Stimulated activated CD8-positive, alpha-beta memory T cell treated with anti-CD3 and anti-CD28 coated beads, Interleukin-4, amount 100 ng/mL, for 24 hours (primary cell): Measurements from ENCODE around the gene UBE2N.

Source experiments
- DNase-seq: peaks from one replicate; pipeline ENCODE4 v3.0.0-alpha.2; 2020; ENCODE audit warnings: low read depth

The UBE2N gene

DNA sequence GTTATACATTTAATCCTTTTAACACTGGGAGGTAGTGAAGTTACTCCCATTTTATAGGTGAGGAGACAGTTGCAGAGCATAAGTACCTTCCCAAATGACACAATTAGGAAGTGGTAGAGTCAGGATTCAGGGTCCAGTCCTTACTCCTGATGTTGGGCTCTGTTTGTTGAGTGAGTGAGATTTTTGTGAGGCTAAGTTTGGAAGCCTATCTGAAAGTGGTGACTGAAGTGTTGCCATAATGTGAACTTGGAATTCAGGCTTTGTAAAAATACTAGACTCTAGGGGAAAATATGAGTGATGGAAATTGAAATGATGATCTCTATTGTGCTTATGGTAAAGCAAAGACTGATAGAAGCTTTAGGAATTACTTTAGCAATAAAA, 61.8 kb downstream of the UBE2N start:
- DNase-seq: no peak

DNA sequence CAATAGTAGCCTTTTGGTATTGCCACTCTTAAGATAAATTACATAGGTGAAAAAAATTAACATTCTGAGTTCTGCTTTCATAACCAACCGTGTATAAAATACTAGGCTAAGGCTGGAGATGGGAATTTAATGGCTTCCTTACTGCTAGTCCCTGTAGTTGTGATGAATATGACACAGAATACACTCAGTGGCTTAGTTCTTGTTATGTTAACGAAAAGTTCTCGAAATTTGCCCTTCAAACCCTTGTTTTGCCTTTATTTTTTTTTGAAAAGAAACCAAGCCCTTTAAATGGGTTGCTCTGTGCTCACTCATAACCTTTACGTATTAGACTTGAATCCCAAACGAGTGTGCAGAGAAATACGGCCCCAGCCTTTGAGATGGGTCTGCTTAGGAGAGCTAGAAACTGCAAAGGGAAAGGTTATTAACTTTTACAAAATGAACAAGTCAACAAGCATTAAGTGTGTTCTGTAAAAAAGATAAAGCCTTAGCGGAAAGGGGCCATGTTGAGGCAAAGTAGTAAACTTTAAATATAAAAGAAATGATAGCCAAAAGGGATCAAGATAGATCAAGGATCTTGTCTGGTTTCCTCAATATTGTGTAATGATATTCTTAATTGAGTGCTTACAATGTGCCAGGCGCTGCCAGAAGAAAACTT, 62.3 kb downstream of the UBE2N start:
- no peak for DNase-seq

DNA sequence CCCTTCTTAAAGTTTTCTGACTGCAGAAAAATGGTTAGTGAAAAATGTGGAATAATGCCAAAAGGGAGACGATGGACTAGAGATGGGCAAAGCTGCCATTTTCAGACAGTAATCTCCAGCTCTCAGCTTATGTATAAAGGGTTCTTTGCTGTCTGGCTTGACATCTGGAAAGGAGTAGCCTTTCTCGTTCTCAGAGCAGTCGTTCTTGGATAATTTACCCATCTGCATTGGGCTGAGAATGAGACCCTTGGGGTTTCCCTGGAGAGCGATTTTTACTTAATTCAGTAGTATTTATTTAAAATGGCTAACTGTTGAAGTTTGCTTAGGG, 62.8 kb downstream of the UBE2N start:
- DNase-seq: no peak

DNA sequence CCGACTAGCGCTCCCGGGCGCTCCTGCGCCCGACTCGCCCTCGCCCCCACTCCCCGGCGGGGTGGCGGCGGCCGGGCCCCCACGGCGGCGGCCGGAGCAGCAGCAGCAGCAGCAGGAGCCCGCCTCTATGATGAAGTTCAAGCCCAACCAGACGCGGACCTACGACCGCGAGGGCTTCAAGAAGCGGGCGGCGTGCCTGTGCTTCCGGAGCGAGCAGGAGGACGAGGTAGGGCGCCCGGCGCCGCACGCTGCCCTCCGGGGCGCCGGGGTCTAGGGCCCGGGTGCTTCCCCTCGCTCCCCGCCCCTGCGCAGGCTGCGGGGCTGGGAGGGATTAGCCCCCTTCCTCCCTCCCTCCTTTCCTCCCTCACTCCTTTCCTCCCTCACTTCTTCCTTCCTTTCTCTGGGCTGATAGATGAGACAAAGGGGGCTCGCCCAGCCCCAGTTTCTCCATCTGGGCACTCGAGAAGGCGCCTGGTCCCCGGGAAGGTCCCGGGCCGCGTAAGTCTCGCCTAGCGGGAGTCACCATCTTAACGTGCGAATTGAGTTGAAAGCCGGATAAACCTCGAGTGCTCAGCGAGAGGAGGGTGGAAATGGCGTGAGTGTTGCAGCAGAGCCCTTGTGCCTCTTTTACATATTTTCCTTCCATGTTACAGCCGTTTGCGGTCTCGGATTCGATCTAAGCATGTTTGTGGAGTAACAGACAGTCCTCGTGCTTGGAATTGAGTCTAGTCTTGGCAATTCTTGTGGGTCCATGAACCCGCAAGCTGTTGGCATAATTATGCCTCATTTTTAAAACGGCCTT, 63.4 kb downstream of the UBE2N start:
- DNase-seq: peak; percentile 32

DNA sequence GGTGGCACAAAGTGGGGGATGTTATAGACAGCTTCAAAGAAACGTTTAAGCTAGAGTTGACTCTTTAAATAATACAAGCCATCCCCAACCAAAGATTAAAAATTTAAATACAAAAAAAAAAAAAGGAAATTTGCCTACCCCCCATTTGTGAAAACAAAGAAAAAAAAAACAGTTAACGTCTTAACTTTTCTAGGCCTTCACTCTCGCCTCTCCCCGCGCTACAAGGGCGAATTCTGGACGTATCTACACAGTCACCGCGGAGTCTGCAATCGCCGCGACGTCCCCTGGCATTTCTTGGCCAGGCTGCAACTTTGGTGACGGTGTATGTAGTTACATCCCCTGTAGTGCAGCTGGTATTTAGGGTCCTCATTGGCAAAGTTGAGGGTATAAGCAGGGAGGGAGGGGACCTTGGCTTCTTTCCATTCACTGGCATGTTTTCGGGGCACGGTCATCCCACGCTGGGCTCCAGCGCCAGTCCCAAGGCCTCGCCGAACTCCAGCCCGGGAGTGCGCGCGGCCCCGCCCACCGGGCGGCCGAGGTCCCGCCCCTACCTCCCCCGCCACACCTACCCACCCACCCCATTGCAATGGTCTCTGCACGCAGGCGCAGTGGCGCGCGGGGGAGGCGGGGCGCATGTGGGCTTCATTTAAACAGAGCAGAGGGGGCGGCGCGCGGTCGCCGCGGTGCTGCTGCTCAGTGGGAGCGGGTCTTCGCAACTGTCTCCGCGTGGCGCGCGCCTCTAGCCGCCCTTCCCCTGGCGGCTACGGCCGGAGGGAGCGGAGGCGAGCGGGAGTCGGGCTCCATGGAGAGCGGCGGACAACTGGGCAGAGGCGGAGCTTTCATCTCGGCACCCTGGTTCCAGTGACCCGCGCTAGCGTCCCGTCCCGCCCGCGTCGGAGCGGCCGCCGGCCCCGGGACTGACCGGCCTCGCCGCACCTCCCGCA, 64.2 kb downstream of the UBE2N start, which contains the start of gene NUDT4:
Gene NUDT4 (plus strand): TSS at position 674 of the 944 bp plus-strand sequence. CDS start 398 bp downstream, outside the sequence.
- peak; percentile 98 for DNase-seq

DNA sequence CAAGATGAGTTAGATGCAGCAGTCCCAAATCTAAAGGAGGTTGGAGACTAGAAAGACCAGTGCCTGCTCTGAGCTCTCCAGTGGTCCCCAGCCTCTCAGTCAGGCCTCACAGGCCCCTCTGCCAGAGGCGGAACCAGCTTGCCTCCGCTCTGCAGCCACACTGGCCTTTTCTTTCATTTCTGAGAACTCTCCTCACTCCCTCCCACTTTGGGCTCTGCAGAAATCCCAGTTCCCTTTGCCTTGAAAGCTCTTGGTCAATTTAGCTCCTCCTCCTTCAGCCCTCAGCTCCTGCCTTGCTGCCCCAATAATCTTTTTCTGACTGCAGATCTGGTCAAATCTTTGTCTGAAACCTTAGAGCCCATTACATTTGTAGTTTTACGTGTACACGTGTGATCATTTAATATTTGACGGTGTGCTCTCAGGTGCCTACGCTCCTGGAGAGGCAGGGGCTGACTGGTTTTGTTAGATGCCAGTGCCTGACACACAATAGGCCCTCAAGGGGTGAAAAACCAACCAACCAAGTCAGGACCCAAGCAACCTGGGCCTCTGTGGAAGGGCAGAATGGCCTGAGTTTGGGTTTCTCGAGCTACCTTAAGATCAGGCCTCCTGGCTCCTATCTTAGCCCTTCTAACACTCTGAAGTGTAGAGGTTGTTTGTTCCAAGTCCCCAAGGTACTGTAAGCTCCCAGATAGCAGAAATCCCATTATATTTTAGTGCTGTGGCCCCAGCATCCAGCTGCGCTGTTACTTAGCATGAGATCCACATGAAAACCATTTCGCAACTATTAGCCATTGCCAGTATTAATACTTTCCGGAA, 65.1 kb downstream of the UBE2N start:
- DNase-seq: no peak

DNA sequence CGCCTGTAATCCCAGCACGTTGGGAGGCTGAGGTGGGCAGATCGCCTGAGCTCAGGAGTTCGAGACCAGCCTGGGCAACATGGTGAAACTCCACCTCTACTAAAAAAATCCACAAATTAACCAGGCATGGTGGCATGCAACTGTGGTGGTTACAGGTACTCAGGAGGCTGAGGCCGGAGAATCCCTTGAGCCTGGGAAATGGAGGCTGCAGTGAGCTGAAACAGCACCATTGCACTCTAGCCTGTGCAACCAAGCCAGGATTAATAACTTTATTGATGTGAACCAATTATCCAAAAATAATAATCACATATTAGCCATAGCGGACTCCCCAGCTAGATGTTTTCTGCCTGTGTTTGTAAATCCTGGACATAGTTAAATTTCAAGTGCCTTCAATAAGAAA, 65.8 kb downstream of the UBE2N start:
- DNase-seq: no peak

DNA sequence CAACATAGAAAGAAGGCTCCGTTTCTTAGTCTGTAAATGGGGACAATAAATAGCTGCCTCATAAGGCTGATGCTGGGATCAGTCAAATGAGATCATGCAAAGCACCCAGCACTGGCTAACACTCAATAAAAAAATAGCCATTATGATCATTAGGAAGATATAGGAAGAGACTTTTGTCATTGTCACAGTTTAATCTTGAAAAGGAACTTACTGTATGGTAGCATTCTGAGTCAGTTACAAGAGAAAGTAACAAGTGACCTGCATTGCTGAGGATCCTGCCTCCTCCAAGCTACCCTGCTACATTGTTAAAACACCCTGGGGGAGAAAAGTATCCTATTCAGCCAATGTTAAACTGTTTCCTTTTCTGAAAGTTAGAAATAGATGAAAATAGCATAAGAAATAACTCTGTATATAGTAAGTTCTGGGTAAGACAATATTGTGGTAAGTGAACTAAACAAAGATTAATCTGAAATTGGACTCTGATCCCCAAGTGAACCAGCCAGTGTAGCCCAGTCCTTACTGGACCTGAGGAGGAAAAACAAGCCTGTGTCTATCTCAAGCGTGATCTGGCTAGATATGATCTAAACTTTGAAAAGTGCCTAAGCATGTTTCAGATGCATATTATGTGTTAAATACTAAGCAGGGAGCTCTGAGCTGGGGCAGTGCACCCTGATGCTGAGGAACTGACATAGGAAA, 67.6 kb downstream of the UBE2N start:
- no peak for DNase-seq

DNA sequence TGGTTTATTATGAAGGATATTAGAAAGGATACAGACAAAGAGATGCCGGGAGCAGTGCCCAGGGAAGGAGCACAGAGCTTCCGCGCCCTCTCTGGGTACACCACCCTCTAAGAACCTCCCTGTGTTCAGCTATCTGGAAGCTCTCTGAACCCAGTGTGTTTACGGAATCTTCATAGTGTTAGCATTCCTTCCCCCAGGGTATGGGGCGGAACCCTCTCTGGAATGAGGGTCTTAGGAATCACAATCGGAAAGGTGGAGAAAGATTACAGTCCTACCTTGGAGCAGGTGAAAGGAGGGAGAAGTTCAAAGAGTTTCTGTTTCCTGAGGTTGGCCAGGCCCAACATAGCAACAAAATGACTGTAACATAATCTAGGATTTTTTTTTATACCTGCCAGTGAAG, 70.8 kb downstream of the UBE2N start:
- DNase-seq: no peak

DNA sequence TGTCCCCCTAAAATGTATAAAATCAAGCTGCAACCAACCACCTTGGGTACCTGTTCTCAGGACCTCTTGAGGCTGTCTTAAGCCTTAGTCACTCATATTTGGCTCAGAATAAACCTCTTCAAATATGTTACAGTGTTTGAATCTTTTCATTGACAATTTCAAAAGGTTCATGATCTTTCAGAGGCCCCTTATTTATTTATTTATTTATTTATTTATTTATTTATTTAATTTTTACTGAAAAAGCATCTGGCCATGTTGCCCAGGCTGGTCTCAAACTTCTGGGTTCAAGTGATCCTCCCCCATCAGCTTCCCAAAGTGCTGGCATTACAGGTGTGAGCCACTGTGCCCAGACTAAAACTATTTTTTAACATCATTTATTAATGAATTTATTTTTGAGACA, 72.2 kb downstream of the UBE2N start:
- DNase-seq: no peak

DNA sequence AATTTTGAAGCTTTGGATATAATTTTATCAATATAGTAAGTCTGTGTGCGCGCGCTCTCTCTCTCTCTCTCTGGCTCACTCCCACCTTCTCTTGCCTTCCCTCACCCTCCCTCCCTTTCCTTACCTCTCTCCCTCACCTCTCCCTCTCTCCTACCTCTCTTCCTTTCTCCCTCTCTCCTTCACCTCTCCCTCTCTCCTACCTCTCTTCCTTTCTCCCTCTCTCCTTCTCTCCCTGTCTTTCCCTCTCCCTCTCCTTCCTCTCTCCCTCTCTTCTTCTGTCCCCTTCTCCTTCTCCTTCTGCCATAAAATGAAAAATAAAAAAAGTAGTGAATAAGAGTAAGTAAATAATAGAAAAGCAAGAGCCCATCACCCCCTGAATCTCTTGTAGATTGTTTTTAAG, 73.0 kb downstream of the UBE2N start:
- no peak for DNase-seq

DNA sequence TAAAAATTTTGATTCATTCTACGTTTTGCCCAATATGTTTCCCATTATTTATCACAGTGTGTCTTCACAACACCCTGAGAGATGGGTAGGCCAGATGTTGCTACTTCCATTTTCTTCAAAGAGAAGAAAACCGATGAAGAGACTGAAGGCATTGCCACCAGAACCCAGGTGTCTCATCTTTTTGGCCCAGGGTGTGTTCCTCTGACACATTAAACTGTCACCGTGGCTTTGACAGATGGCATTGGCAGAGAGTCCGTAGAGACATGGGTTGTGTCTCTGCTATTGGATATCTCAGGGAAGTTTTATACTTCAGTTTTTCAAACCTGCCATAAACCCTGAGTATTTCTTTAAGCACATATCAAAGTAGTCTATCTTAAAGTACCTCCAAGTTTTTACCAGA, 75.3 kb downstream of the UBE2N start:
- no peak for DNase-seq

DNA sequence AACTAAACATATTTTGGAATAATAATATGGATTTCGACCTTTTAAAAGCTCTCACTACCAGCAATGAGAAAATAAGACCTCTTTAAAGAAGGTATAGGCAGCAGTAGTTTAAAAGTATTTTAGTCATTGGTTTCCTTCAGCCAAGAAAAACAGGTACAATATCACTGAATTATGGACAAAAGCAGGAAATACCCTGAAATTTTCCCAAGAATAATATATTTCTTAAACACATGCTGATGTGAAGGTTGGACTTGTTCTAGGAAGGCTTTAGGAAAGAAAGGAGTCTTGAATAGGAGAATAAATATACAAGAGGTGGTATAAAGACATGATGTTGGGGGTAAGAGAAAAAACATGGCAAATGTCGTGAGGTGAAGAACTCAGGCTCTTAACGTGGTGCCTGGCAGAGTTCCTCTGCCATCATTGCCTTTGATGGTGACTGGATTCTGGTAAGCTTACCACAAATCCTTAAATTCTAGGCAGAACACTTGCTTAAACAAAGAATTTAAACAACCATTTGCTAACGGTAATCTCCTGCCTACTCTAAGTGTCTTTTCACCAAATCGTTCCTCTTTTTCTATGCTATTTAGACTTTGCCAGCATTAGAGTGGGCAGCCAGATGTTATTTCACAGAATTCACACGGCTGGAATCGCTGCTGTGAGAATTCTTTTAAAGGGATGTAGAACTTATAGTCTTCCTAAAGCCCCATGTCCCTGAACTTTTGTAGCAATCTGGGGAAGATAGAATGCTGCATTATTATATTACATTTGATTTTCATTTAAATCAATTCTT, 75.9 kb downstream of the UBE2N start:
- DNase-seq: no peak

DNA sequence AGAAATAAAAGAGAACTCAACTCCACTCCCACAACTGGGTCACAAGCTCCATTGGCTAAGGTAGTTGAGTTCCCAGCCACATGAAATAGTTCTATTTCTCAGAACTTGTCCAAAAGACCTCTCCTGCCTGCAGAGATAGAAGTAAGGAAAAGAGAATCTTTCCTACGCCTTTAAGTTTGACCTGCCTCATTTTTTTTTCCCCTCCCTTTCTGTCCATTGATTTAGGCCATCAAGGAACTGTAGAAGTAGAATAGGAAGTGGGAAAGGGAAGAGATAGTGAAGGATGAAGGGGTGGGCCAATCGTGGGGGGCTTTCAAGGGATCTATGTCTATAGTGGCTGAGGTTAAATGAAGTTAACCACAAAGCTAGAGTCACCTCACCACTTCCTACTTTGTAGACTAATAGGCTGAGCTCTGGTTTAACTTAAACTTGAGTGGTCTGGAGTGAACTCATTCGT, 77.9 kb downstream of the UBE2N start:
- no peak for DNase-seq

DNA sequence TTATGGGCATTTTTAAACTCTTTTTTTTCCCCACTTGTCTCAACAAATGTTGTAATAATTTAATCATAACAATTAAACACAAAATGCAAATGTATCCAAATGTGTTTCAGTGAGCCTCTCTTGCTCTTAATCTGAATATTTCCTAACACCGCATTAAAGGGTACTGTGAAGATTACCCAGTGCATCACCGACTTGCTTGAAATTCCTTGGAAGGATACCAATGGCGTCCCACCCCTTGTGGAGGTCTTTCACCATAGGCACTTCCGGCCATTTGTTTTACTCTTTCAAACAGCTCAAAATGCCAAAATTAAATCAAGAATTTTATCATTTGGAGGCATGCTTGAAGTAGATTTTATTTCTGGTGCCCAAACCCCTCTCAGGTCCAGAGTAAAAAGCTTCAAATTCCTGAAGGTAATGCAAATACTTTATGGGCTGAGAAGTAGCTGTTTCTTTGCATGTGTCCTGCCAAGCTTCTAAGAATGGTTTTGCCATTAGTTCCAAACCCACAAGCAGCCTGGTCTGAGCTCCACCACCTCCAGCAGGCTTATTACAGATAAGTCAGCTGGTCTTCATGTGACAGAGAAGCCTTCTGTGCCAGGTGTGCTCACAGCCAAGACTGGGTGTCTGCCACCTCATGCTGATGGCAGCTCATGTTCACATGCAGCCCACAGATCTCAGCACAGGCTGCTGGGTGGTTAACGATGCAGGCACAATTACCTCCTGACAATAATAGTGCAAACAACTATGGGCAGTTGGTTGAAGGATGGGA, 80.4 kb downstream of the UBE2N start:
- no peak for DNase-seq

DNA sequence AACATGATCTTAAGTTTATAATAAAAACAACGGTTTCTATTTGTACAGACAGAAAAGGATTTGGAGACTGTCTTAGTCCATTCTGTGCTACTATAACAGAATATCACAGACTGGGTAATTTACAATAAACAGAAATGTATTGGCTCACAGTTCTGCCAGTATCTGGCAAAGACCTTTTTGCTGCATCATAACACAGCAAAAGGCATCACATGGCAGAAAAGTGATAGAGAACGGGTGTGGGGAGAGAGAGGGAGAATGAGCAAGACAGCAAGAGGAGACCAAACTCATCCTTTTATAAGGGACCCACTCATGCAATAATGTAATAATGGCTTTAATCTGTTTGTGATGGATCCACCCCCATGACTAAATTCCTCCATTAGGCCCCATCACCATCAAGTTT, 81.1 kb downstream of the UBE2N start:
- DNase-seq: no peak

DNA sequence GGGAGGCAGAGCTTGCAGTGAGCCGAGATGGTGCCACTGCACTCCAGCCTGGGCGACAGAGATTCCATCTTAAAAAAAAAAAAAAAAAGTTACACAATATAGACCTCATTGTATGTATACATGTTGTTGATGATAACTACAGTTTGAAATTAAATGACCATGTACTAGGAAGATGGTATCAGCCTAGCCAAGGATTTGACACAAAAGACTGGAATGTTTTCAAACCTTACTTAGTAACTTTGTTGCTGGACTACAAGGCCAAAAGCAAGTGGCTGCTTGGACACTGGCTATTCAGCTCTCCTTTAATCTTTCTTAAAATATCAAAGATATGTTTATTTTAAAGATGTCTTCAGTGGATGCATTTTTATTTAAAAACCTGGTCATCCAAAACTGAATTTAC, 82.9 kb downstream of the UBE2N start:
- DNase-seq: no peak

DNA sequence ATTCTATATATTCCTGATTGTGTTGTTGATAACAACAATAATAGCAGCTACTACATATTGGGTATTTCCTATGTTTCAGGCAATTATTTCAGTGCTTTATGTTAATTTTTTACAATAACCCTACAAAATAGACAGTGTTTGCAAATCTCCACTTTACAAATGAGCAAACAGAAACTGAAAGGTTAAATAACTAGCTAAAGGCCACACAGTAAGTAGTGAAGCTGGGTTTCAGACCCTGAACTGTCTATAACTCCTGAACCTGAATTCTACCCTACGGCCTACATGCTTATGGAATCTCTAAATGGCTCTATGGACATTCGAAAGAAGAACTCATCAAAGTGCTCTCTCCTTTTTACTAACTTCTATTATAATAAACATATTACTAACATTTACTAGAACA, 83.7 kb downstream of the UBE2N start:
- no peak for DNase-seq

DNA sequence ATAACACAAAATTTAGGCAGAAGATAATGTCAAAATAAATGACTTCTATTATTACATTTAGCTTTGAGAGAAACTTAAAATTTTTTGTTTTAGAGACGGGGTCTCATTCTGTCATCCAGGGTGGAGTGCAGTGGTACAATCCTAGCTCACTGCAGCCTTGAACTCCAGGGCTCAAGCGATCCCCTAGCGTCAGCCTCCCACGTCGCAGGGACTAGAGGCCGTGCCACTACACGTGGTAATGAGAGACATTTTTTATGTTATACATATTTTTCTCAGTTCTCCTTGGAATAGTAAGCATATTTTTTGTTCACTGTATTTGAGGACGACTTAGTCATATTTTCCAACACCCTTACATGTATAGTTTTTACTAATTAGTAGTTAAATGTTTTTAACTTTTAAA, 85.5 kb downstream of the UBE2N start:
- DNase-seq: no peak
